Renal pelvis (tissue), 4 donors: Measurements from ENCODE around the gene ZXDB. TPM values are rescaled to one million over a fixed set of nuclear protein-coding genes. Genes with fewer than 3 reads are reported as not detected.

ENCODE experiments used
- DNase-seq: peaks from one replicate; pipeline ENCODE4 v3.0.0-alpha.2; 2013
- polyA plus RNA-seq, 3 donors: library from polyadenylated mRNA; unstranded; fragments of 120-200 nt; gene quantifications; one replicate each; pipeline ENCODE4 v1.2.1, GENCODE V29; 2013; ENCODE audit not compliant: insufficient read length in 3 of 3

Gene ZXDB
- polyA plus RNA-seq, 3 donors, result 10.1 to 10.6 (median 10.5) TPM

- no peak for DNase-seq
Observed at GRCh38 chrX:57641338-57641737, 49.5 kb downstream of the ZXDB start.

- no peak for DNase-seq
Observed at GRCh38 chrX:57643698-57644097, 51.9 kb downstream of the ZXDB start.

GRCh38 chrX:57647020-57647419, 55.2 kb downstream of the ZXDB start:
- no peak for DNase-seq

Other genes starting within 250 kb of the ZXDB start
- under 1 TPM; 0.03 to 0.07 (median 0.05) TPM for gene NLRP2B, start 88.2 kb downstream of the ZXDB start, polyA plus RNA-seq